T-helper 22 cell (primary cell): ENCODE results near the gene LAPTM5.

Experiments used
- DNase-seq: peaks from one replicate; pipeline ENCODE4 v3.0.0-alpha.2; 2020; ENCODE audit warnings: low read depth

LAPTM5 gene

DNA sequence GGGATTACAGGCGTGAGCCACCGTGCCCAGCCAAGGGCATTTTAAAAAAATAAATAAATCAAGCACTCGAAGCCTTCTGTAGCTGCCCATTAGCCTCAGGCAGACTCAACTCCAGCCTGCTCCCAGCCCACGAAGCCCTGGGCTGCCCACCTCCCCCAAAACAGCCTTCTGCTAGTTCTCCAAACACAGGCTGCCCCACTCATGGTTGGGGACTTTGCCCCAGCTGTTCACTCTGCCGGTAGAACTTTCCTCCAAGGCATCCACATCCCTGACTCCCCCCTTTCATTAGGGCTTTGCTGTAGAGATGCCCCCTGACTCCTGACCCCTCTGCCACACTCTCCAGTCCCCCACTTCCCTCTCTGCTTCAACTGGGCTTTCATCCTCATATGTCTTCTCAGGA is 29.7 kb upstream of the LAPTM5 start:
- no peak for DNase-seq

DNA sequence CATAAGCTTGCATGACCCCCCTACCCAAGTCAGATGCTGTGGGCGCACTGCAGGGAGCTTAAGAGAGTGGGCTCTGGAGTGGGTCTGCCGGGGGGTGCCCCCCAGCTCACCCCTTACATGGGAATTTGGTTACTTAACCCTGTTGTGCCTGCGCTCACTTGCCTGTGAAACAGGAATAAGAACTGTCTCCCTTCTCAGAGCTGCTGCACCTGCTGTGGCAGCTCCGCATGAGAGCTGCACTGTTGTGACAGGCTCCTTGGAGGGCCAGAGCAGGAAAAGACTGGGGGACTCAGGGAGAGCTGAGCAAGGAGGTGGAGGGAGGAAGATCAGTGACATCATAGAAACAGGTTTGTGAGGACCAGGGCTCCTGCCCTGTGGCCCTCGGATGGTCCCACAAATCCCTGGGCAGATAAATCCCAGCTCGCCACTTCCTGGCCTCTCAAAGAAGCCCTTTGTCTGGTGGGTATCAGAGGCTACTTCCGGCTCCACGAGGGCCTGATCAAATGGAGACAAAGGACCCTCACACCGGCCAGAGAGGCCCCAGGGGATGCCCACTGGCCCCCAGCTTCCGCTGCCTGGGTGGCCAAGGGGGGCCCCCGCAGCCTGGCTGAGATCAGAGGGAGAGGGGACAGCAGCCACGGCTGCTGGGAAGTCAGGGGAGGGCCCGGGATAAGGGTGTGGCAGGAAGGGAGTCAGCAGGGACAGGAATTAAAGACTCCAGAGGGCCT is 28.9 kb upstream of the LAPTM5 start:
- no peak for DNase-seq

DNA sequence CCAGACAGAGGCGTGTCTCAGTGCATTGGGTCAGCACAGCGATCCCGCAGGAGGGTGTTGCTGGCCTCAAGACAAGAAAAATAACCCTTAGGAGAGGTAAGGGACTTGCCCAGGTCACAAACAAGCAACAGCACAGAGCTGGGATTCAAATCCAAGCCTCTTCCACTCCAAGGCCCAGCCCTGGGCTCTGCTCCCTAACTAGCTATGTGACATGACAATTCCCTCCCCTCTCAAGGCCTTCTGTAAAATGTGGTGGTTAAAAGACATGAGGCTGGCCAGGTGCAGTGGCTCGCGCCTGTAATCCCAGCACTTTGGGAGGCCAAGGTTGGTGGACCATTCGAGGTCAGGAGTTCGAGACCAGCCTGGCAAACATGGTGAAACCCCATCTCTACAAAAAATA is 28.1 kb upstream of the LAPTM5 start:
- DNase-seq = no peak

DNA sequence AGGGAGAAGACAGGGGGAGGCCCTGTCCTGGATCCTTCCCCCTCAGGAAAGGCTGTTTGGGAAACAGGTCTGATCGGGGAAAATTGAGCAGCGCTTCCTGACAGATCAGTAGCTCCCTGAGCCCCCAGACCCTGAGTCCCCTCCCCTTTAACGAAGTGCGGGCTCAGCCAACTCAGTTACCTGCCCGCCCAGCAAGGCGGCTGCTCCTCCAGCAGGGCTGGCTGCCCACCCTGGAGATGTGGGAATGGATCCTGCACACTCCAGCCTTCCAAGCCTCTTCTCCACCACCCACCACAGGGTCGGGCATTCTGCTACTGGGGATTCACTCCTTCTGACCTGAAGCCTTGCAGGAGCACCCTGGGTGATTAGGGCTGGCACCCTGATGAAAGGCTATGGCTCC is 27.6 kb upstream of the LAPTM5 start:
- DNase-seq = no peak

DNA sequence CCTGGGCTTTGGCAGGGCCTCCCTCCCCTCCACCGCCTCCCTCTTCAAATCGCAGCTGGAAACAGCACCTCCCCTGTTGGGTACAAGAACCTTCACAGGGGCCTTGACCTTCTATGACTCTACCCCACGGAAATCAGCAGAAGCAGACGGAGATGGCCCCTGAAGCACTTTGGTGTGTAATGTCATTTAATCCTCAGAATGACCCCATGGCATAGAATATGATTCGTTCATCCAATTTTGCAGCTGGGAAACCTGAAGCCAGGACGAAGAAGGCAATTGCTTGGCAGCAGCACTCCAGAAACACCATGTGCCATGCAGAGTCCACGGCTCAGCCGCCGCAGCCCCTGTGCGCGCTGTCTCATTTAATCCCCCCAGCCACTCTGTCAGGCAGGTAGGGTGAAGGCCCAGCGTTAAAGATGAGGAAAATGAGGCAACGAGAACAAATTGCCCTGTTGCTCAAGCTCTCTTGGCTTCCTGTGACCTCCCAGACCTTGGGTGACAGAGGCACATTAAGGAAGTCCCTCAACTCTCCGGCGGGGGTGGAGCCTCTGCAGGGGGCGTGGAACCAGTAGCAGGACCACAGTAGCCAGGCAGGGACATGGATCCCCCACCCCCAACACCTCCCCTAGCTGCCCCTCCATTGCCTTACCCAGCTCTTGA is 25.8 kb upstream of the LAPTM5 start:
- DNase-seq = no peak

DNA sequence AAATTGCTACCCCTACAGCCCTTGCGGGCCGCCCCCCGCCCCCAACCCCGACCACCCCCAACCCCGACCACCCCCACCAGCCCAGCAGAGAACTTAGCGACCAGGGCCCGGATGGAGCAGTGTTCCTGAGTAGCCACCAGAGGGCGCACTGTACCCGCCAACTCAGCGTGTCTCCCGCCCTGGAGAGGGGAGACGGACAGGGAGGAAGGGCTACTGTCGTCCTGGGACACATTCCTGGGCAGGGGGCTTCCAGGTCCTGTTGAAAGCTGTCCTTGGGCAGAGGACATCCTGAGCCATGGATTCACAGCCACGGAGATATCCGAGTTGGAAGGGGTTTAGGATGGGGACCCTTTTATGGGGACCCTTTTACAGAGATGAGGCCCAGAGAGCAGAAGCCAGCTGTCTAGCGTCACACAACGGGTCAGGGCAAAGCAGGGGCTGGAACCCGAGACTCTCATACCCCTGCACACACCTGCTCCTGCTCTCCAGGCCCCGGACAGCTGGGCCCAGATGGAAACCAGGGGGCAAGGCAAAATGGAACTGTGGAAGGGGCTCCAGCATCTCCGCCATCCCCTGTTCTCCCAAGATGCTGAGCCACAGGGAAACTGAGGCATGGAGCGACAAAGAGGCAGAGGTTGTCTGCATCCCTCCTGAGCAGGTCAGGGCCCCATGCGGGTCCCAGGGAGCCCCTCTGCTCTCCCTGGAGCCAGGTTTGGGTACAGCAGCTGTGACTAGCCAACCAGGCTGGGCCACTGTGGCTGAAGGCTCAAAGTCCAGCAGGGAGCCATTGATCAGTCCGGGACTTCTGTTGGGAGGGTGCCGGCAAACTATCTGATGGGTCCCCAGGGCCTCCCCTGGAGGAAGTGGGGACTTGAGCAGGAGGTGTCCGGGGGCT is 25.0 kb upstream of the LAPTM5 start:
- peak; percentile 40 for DNase-seq

DNA sequence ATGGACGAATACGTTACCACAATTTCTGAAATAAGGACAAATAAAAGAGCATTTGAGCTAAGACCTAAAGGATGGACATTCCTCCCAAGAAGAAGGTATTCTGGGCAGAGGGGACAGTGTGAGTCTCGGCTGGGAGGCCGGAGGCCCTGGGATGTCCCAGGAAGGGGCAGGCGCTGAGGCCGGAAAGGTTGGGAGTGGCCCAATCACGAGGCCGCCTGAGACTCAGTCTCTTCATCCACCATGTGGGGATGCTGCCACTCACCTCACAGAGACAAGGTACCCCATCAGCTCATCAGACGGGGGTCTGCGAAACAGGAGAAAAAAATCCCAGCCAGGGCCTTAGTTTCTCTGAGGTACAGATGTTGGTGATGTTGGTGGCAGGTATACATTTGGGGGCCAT is 24.3 kb upstream of the LAPTM5 start:
- DNase-seq = no peak

DNA sequence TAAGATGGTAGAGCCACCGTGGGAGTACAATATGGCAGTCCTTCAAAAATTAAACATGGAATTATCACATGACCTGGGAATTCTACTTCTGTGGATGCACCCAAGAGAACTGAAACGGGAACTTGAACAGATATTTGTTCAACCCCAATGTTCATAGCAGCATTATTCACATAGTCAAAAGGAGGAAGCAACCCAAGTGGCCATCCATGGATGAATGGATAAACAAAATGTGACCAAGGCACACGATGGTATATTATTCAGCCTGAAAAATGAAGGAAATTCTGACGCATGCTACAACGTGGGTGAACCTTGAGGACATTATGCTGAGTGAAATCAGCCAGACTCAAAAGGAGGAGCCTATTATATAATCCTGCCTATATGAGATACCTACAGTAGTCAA is 22.8 kb upstream of the LAPTM5 start:
- DNase-seq = no peak

DNA sequence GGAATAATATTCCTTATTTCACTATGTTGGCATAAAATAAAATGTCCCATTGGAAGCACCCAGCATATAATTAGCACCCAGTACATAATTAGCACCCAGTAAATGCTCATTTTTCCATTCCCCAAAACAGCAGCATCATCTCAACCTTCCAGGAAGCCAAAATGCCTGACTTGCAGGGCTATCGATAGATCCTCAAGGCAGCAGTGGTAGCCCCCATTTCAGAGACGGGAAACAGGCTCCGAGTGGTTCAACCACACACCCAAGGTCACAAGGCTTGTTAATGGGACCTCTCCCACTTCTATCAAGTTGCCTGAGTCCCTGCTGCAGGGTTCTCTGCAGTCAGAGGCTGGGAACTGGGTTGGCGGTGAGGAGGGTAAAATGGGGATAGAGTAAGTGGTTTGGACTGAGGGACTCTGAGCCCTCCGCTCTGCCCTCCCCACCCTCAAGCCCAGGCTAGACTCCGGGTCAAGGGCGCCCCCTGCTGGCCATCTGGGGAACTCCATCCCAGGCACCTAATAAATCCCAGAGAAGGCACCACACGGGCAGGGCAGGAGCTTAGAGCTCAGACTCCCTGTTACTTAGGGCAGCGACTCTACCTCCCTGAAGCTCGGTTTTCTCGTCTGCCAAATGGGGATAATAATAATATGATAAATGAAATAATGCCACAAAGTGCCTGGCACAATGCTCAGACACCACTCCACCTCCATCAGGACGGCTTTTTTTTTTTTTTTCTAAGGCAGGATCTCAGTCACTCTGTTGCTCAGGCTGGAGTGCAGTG is 21.9 kb upstream of the LAPTM5 start:
- DNase-seq = peak; percentile 64

DNA sequence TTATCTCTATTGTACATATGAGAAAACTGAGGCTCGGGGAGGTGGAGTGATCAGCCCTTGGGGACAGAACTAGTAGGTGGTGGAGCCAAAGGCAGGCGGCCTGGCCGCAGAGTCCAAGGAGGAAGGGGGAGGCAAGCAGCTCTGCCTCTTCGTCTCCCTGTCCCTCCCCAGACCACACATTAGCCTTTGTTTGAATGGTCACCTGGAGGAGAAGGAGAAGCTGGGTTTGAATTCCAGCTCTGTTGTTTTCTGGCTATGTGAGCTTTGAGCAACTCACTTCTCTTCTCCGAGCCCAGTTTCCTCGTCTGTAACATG is 21.4 kb upstream of the LAPTM5 start:
- no peak for DNase-seq

DNA sequence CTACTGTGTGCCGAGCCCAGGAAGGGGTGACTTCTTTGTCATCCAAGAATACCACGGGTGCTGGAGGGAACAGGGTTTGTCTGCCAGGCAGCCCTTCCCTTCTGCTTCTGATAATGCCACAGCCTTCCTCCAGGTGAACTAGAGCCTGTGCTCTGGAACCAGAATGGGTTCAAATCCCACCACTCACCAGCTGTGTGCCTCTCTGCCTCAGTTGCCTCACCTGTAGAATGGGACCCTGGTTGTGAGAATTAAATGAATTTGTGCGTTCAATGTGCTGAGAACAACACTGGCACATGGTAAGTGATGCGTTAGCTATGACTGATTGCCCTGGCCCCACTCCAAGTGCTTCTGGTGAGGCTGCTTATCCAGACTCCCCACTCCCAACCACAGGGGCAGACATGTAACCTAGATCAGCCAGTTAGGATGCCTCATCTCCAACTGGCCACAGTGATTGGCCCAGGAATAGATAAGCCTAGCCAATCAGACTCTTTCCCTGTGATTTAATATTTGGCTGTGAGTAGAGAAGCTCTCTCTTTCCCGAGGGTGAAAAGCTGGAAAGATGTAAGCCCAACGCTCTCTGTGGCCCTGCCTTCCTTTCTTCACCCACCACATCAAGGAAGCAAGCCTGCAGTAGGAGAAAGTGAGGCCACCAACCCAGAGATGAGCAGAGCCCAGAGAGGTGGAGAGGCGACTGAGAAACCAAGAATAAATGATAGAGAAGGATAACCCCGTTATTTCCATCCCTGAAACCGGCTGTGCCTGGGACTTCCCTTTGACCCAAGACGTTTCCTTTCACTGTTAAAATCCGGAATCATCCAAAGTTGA is 20.8 kb upstream of the LAPTM5 start:
- no peak for DNase-seq

DNA sequence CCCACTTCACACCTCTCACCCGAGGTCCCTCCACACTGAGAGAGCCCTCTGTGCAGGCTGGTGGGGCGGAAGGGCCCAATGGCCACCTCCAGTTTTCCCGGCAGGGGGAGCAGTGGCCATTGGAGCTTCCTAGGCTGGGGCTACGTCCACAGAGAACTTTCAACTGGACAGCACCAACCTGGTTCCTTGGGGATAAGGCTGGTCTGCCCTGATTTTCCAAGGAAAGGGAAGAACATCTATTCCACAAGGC is 20.3 kb upstream of the LAPTM5 start:
- no peak for DNase-seq

DNA sequence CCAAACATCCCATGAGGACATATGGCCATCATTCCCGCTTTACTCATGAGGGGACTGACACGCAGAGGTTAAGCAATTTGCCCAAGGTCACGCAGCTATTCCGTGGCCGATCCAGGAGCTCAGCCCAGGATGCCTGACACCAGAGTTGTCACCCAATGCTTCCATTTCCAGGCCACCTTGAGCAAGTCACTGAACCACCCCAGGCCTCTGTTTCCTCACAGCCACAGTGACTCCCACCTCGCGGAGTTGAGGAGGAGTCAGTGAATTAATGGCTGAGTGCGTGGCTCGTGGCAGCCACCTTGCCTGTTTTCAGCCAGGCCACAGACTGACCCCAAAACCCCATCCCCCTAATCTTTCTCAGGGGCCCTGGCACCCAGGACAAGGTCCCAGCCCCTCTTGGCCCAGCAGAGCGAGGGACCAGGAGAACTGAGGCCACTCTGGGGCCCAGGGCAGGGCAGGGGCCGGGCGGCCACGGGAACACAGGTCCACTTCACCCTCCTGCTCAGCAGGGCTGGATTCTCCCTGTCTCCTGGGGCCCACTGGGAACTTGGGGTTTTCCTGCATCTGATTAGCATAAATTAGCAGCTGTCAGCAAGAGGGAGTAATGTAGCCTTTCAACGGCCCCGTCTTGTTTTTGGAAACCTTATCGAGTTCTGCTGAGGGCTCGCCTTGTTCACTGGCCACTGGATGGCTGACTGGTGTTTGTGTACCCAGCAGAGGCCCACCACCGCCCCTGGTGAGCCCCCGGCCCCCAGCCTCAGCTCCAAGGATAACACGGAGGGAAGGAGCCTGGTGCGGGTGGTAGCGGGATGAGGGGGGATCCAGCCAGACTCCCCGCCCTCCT is 19.7 kb upstream of the LAPTM5 start:
- no peak for DNase-seq

DNA sequence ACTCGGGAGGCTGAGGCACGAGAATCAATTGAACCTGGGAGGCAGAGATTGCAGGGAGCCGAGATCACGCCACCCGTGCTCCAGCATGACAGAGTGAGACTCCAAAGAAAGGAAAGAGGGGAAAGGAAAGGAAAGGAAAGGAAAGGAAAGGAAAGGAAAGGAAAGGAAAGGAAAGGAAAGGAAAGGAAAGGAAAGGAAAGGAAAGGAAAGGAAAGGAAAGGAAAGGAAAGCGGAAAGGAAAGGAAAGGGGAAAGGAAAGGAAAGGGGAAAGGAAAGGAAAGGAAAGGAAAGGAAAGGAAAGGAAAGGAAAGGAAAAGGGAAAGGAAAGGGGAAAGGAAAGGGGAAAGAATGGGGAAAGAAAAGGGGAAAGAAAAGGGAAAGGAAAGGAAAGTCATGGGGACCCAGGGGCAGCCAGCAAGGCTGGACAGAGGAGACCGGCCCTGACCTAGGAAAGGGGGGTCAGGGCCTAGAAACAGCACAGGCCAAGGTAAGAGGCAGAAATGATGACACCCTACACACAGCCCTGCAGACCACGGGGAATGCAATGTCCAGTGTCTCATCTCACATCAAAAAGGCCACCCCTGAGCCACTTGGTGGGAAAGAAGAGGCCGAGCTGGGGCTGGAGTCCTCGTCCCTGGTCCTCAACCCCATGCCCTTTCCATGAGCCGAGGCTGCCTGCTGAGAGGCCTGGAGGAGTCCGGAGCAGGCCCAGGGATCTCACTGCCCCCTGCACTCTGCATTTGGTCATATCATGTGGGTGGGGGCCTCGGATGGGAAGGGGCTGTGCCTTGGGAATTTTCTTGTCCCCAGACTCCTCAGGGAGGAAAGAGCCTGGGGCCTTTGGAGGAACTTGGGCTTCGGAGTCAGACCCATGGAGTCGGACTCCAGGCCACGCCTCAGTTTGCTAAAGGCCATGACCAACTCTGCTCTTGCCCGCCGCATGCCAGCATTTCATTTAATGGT is 18.8 kb upstream of the LAPTM5 start:
- no peak for DNase-seq

DNA sequence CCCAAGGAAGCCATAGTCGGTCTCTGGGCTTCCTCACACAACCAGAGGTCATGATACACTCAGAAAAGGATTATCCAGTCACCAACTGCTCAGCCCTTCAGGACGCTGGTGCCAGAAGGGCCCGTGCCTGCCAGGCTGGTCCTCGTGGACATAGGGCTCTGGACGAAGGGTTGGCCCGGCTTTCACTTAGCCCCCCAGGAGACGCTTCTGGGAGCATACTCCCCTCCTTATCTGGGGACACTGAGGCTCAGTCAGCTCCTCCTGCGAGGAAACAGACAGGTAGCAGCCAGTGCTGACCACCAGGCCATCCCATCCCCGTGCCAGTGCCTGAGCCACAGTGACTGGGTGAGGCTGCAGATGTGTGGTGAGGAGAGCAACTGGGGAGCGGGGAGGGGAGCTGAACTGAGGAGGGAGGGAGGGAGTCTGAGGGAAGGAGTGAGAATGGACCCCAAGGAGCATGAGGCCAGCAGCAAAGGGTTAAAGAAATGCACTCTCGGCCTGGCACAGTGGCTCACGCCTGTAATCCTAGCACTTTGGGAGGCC is 17.9 kb upstream of the LAPTM5 start:
- DNase-seq = no peak

DNA sequence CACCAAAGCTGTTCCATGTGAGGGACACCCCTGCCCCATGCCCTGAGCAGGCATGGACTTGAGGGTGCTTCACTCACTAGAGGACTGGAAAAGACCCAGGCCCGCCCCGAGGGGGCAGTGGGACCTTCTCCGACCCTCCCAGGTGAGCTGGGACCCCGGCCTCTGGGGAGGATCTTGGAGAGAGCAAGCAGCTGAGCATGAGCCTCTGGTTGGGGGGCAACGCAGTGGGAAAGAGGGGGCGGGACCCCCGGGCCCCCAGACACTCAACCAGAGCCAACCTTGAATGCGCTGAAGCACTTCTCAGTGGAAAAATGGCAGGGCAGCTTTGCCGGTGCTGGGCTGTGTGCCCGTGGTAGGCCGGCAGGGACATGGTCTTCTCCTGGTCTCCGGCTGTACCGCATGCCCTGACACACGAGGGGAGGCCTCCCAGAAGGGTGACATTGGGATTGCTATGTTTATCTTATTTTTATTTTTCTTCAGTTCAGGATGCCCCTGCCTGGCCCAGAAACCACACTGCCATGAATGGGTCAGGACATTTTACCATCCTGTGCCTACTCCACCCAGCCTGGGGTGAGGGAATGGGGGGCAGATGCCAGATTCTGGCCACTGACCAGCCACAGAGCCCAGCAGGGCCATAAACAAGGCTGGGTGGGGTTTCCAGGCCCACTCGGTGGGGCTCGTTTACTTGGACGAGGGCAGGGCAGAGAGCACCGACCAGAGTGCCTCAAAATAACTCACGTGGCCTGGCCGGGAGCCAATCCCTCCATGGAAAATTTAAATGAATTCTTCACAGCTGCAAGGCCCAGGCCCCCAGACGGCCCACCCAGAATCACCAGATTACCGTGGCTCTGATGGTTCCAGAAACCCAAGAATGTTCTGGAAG is 17.2 kb upstream of the LAPTM5 start:
- no peak for DNase-seq

DNA sequence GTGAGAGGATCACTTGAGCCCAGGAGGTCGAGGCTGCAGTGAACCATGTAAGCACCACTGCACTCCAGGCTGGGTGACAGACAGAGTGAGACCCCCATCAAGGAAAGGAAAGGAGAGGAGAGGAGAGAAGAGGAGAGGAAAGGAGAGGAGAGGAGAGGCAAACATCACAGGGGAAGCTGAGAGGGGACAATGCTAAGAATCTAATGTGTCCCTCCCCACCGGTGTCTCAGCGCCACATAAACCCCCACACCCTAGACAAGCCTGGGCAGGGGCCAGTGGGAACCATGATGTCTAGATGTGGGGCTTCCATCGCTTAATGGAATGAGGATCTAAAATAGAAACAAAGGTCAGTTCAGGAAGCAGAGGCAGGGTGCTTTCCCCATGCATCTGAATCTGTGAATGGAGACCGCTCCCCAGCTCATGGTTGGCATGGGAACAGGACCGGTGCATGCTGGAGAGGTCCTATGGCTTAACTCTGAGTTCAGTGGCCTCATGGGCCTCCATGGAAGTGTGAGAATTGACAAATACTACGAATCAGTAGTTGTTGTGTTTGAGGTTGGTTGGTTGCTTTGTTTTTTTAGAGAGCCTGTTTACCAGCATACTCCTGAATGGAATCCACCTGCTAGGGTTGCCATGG is 16.3 kb upstream of the LAPTM5 start:
- no peak for DNase-seq

DNA sequence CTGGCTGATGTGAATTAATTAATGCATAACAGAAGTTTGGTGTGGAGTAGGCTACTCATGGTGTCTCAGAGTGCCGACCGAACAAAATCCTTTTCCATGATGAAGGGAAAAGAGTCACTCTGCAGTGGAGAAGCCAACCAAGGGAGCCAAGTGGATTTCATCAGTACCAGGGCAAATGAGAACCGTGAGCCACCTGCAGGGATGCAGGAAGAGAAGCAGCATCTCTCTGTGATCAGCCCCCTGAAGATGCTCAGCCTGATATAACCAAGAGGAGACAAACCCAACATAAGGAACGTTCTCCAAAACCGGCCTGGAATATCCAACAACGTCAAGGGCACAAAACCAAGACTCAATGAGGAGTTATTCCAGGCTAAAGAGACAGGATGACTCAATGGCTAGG is 13.4 kb upstream of the LAPTM5 start:
- DNase-seq = no peak
